NCI-H69 (cell line): Measurements from ENCODE around the gene DKK3.

ENCODE experiments used
- DNase-seq: peaks from one replicate; lab custom pipeline; 2025; lab: John Stamatoyannopoulos, UW

Gene DKK3

DNA sequence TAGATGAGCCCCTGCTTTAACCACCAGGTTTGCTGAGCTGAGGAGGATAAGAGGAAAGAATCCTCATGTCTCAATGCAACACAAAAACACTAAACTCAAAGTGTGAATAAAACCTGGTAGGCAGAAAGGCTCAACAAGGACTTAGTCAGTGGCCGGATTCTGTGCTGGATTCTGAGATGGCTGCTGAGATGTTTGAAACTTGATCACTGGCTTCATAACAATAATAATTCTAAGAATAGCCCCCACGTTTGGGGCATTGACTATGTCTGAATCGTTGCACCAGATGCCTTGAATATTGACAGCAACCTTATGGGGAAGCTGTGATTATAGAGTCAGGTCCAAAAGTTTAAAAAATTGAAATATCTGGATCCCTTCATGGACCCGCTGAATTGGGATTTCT, 4.6 kb downstream of the DKK3 start:
- DNase-seq, result no peak

DNA sequence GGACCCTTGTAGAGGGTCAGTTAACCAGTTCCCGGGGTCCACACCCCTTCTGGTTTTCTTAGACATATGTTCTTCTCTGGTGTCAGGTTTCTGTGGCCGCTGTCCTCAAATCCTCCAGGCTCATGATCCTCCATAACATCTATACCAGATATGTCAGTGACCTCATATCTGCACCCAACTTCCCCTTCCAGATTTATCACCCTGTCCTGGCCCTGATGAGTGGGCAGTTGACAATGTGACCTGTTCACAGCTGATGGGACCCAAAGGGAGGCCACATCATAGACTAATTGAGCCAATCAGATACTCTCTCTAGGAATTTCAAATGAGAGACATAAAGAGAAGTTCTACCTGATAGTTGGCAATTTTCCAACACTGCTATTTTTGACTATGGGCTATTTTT, 5.1 kb downstream of the DKK3 start:
- DNase-seq, result no peak

DNA sequence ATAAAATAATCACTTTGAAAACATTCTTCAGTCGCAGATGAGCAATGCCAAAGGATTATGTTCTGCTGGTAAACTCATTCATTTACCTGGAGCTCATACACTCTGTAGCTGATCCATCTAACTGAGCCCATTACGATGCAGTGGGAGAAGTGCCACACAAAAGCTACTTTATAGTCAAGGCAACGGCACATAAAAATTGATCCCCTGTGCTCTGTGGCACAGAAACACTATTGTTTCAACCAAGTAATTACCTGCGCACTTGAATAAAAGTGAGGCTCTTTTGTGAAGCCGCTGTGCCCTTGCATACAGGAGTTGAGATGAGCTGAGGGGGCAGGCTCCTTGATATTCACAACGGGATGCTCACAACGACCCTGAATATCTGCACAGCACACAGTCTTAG, 7.2 kb downstream of the DKK3 start:
- peak; percentile 82 for DNase-seq

DNA sequence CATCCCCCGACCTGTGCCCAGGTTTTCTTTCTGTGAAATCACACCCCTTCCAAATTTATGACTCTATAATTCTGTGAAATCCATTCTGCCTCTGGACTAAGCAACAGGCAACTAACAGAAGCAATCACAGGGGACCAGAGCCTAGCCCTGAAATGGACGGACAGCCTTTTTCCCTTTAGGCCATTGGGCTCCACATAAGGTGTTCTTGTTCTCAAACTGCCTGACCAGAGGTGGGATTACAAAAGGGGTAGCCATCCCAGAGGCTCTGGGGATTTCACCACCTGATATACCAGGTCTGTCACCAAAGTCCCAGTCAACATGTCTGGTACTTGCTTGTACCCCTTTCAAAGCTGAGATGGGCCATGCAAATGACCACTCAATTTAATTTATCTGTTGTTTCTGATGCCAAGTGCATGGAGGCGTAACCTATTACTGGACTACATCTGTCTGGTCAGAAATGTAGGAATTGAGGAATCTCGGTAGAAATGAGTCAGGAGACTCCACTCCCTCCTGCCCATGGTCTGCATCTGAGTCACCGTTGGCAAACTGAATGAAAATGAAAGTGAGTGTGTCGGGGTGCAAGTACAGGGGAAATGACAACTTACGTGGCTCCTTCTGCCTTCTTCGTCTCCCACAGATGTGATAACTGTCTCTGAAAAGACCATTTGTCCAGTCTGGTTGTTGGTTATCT, 10.2 kb downstream of the DKK3 start:
- DNase-seq, result no peak

DNA sequence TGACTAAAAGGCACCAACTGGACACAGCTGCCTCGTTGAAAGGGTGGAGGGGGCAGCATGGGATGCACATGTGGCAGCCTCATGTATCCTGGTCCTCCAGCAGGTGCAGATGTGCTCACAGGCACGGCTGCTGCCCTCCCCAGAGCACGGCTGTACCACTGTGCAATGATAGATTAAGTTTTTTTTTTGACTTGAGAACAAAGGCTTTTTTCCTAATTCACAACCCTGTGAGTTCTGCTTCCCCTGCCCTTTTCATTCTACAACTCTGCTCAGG, 11.4 kb downstream of the DKK3 start:
- no peak for DNase-seq

DNA sequence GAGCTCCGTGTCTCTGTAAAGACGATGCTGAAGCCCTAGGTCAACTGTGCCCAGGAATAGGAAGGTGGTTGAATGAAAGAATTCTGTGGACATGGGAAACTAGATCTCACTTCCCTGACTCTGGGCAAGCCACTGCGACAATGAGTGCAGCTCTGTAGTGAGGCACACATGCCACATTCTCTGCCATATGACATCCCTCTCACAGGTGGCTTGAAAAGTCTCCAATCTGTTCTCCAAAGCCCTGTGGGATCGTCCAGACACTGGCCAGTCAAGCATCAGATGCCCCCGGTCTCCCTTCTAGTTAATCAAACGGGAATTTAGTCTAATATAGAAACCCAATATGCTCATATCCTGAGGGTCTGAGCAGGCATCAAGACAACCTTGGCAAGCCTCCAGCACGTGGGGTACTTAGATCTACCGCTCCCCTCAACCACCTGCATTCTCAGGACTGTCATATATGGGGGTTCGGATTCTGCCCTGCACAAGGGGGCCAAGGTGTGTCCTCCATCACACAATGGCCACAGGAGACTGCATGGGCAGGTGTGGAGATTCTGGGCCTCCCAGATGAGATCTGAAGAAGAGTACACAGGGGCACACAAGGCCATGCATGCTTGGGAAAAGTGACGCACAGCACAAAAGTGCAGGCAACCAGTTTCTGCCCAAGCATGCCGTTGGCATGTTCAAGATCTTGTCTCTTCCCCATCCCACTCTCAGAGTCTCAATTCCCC, 11.9 kb downstream of the DKK3 start:
- no peak for DNase-seq

DNA sequence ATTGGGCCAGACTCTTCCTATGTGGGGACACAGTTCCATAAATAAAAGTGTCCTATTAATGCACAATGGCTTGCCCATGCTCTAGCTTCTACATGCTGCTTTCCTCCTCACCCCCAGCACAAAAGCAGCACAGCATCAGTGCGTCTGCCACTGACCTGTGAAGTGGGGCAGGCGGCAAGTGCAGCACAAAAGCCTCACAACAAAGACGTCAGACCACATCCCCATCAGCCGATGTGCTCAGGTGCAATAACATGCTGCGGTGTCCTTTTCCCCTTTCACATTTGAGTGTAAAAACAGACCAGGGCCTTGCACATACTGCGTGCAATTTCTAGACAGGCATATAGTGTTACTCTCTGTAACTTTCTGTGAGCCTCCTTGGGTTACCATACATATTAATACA, 12.8 kb downstream of the DKK3 start:
- no peak for DNase-seq

DNA sequence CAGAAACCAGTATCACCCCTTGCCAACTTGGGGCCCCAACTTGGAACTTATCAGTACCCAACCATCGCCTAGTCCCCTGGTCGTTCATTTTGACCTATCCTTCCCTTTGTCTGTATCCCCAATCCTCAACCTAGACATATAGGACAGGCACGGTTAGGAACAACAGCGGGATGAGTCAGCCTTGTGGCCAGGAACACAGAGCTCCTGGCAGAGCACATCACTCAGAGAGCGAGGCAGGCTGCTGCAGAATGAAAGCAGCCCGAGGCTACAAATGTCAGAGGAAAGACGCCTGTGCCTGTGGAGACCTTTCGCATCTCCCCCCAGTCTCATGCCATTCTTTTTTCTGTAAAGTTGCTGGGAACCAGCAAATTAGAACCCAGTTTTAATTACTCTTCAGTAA, 14.6 kb downstream of the DKK3 start:
- DNase-seq, result peak; percentile 40

DNA sequence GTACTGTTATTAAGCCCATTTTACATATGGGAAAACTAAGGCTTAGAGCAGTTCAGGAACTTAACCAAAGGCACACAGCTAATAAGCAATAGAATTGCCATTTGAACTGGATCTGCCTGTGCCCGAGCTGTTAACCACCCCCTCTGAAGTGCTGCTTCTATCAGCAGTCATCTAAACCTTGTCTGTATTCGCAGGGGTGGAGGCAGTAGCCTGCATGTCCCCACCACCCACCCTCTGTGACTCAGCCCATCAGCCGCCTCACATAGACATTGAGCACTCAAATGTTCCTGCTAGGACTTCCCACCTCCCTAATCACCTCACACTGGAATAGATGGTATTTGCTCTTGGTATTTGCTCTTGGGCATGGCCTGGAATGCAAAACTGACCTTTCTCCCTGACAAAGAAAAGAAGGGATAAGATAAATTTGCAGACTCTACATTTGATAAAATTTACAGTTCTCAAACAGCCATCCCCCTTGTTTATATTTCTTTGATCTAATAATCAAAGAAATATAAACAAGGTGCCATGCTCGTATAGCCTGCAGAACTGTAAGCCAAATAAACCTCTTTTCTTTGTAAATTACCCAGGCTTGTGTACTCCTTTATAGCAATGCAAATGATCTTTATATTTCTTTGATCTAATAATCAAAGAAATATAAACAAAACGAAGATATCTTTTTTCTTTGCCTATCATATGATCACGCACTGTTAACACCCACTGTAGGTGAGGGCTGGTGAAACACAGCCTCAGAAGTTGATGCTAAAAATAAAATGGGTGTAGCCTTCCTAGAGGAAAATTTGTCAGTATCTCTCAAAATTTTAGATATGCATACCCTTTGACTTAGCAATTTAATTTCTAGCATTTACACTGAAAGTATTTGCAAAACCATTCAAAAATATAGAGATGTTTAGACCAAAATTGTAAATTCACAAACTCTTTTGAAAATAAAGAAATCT, 15.9 kb downstream of the DKK3 start:
- DNase-seq, result peak; percentile 18

DNA sequence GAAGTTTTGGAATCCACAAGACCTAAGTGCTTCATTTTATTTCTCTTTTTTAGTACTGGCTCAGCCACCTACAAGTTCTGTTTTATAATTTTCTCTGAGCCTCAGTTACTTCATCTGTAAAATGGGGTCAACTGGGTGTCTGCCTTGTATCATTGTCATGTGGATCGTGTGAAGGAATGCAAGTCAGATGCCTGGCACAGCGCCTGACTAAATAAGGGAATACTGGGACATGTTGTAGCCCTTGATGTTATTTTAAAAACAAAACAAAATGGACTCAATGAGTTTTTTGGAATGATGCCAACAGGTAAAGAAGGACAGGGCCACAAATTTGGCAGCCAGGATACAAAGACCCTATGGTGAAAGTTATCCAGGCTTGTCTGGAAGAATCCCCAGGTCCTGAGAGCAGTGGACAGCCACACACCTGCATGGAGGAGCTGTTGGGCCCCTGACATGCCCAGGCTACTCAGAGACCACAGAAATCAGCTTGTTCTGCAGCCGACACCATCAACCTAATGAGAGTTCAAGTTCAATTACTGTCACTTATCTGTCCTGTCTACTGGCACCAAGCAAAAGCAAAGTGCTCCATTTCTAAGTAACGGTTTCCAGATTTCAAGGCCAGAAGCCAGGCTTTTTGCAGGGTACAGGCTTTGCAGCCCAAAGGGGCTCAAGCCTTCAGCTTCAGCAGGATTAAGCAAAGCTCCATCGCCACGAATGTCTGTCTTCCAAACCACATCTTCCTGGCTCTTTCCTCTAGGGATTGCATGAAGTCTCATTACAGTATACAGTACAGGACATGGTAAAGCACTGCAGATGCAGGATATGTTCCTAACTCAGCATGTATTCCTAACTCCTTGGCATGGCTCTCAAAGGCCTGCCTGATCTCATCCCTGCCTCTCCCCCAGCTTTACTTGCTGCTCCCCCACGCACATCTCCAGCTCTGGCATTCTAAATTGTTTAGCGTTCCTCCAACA, 18.4 kb downstream of the DKK3 start:
- no peak for DNase-seq

DNA sequence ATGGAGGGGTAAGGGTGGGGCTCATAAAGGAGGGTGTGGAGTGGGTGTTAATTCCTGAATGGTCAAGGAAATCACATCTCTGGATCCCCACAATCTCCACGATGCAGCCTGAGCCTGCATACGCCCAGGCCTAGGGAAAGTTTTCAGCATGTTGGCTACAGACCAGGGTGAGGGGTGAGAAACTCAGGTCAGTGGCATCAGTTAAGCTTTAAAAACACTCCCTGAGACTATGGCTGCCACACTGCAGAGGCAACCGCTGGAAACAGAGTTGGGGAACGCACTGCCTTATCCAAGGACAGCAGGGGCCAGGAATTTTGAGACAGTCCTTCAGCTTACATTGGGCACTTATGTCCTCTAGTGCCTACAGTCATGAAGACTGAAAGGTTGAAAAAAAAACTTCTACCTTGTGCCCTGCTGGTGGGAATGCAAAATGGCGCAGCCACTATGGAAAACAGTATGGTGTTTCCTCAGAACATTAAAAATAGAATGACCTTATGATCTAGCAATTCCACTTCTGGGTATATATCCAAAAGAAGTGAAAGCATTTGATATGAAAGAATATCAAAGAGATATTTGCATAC, 19.7 kb downstream of the DKK3 start:
- no peak for DNase-seq

DNA sequence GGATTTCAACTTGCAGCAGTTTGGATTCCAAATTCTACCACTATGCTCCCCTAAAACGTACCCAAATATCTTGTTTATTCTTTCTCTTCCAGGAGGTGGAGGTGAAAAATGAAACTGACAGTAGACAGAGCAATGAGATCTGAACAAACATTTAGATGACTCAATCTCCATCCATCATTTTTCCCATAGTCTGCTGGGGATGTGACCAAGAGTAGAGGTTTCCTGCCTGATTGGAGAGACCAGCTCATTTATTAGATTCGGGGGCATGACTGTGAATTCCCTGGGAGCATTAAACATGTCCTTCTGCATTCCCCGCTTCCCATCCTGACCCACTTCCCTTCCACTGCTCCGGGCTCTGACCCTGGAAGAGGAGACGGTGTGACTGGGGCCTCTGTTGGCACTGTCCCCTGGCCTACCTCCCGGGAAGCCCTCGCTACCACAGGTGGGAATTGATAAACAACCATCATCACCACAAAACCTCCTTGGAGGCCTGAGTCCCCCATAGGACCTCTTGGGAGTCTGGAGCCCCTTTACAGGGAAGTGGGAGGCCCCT, 20.3 kb downstream of the DKK3 start:
- no peak for DNase-seq

DNA sequence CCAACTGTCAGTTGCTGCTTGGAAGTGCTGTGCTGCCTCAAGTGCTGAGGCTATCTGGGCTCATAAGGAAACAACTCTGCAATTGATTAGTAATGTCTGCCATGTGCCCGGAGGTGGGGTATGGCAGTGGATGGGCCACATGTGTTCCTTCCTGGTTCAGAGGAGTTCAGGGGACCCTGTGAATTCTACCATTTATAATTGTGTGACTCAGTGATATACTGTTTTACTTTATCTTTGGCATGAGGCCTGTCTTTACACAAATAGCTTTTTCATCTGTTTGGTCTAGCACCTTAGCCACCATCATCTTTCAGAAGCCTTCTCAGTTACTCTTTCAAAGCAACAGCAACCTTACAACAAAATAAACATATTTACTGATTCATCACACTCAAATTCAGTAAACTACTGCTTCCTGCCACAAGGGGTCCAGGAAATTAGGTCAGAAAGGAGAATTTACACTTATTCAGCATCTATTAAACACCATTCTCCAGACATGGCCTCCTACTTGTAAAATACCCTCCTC, 20.9 kb downstream of the DKK3 start:
- peak; percentile 30 for DNase-seq

DNA sequence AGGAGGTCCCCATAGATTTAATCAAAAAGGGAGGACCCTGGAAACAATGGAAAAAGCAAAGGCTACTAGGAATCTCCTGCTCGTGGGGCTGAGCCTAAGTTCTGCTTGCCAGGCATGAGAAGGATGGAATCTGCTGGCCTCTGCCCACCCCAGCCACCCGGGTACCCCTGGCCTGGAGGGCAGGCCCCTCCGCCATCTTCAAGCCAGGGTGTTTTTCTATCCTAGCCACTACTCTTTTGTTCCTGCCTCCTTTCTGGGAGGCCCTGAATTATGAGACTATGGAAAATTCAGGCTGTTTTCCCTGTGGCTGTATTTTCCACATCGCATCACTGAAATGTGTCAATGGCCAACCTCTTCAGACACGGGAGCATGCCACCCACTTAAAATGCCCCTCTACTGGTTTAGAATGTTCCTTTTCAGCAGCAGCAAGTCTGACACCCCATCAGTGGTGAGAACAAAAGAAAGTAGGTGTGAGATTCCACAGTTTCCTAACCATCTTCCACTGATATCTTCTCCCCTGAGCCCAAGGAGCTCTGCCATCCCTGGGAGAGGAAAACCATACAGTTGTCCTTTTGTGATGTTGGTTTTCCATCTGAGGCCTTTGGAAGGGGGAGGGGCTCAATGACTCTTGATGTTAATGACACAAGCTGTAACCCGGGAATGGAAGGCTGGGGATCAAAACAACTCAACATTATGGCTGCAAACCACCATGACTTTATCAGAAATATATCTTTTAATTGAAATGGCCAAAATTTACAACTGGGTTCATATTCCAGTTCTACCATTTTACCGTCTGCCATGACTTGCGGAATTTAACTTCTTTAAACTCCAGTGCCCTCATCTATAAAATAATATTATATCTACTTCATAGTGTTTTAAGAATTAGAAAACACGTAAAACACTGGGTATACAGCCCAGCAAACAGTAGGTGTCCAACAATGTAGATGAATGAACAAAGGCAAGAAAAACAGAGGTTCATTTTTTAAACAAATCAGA, 22.2 kb downstream of the DKK3 start:
- no peak for DNase-seq

DNA sequence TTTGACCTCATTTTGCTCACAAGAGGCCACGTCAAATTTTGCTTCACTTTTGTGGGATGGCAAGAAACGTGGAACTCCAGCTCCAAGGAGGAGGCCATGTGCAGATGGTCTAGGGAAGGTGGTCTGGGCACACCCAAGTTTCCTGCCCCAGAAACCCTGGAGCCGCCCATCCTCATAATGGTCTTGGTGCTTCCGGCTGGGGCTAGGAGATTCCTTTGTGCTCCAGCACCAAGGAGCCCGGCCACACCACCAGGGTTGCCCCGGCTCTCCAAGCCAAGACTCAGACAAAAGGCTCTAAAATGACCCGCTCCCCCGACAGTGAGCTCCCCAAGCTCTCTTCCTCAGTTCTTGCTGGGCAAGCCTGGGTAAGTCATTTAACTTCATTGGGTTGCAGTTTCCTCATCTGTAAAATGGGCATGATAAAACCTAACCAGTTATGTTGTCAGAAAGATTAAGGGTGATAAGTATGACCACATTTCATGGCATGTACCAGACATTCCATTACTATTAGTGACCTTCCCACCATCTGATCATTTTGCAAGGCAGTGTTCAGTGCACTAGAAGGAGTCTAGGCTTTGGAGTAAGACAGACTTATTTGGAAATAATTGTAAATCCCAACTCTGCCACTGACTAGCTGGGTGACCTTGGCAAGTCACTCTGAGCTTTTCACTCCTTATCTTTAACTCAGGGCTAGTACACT, 23.3 kb downstream of the DKK3 start:
- no peak for DNase-seq

DNA sequence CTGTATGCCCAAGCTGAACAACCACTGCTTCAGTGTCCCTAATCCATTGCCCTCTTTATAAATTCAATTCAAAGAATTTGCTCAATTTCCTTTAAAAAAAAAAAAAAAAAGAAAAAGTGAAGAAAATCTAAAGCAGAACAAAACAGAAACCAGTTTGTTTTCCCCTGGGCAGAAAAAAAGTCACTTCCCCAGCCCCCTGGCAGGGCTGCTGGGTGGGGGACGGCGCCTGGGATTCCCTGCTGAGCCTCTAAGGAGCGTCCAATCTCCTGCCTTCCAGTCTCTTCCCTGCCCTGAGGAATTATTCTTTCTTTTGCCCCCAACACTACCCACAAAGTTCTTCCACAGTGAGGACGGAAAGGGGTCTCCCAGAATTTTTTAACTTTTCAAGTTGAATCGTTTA, 23.9 kb downstream of the DKK3 start:
- DNase-seq, result no peak

DNA sequence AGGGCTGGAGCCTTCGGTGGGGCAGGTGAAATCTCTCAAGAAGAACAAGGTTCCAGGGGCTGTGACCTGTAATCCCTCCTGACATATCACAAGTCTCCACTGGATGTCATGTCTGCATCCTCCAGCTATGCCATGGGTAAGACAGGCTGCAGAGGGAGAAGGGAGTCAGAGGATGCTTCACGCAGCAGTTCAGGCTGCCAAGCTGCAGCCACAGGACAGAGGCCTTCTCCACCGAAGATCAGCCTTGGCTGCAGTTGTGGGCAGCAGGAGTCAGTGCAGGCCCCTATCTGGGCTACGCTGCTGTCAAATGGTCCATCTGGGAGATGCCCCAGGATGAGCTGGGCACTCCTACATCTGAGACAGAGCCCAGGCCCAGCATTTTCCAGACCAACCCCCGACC, 25.0 kb downstream of the DKK3 start:
- no peak for DNase-seq

DNA sequence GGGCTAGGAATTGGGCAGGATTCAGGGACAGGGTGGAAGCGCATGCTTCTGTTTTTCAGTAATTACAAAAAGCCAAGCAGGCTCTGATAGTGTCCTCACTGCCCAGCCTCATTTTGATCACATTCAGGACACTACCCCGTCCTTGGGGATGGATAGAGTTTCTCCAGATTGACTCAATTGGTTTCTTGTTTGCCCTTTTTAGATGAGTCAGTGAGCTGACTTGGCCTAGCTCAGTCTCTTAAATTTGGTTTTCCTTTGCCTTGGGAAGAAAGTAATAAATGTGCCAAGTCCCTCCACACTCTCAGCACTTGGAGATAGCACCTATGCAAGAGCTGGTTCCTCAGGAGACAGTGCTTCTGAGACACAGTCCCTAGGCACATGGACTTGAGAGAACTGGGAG, 25.5 kb downstream of the DKK3 start:
- no peak for DNase-seq

DNA sequence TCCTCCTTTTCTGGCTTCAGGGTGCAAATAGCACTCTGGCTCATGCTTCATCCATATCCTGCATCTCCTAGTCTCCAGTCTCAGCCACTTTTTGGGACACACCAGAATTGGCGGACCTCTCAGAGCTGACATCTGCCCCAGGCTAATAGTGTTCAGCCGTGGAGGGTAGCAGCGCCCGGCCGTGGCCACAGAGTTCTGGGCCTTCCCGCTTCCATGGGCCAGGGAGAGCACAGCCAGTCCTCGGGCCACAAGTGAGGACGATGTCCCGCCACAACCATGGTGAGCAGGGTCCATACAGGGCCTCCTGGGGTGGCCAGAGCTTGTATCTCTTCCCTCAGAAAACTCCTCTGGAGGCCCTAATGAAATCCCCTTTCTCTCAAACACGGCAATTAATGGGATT, 26.0 kb downstream of the DKK3 start:
- no peak for DNase-seq
